NK-92 treated with Interleukin-12 subunit alpha and Interleukin-12 subunit beta, amount 100 ng/mL, for 24 hours (cell line): ENCODE results near the gene ZNF334.

Experiments
- DNase-seq: peaks from one replicate; lab custom pipeline; 2025; lab: John Stamatoyannopoulos, UW

Gene ZNF334

GRCh38 chr20:46485431-46485830 is 27.9 kb downstream of the ZNF334 start:
- DNase-seq: no peak

GRCh38 chr20:46484954-46485353 is 28.4 kb downstream of the ZNF334 start:
- no peak for DNase-seq

GRCh38 chr20:46483879-46484278 is 29.5 kb downstream of the ZNF334 start:
- DNase-seq: no peak

- no peak for DNase-seq
Observed at GRCh38 chr20:46482864-46483263, 30.5 kb downstream of the ZNF334 start.

GRCh38 chr20:46477640-46478039 is 35.7 kb downstream of the ZNF334 start:
- no peak for DNase-seq

- no peak for DNase-seq
Observed at GRCh38 chr20:46477225-46477624, 36.1 kb downstream of the ZNF334 start.

- no peak for DNase-seq
Observed at GRCh38 chr20:46468508-46468907, 44.9 kb downstream of the ZNF334 start.

- no peak for DNase-seq
Observed at GRCh38 chr20:46464451-46464850, 48.9 kb downstream of the ZNF334 start.

GRCh38 chr20:46463852-46464251 is 49.5 kb downstream of the ZNF334 start:
- no peak for DNase-seq

GRCh38 chr20:46461808-46462207 is 51.6 kb downstream of the ZNF334 start:
- DNase-seq: no peak

GRCh38 chr20:46458866-46459750 is 54.3 kb downstream of the ZNF334 start:
- DNase-seq: no peak

- DNase-seq: no peak
Observed at GRCh38 chr20:46456255-46457028, 56.9 kb downstream of the ZNF334 start.

- DNase-seq: no peak
Observed at GRCh38 chr20:46455729-46456128, 57.6 kb downstream of the ZNF334 start.
